SK-N-SH (cell line): ENCODE data around the gene PCBP3. TPM values are rescaled to one million over a fixed set of nuclear protein-coding genes. Genes with fewer than 3 reads are reported as not detected.

Experiments used
- CTCF ChIA-PET: fragments of 300-600, 350-600 bp; formaldehyde crosslinking; extraction: SDS; loops from one replicate; lab custom pipeline; 2021; lab: Yijun Ruan, JAX
- POLR2A ChIA-PET: fragments of 350-600 bp; sonication (Branson Sonifier 250); formaldehyde crosslinking; extraction: SDS; loops from one replicate; lab custom pipeline; 2020; ENCODE audit warnings: antibody characterized with exemption, inconsistent platforms; lab: Yijun Ruan, JAX
- DNase-seq: peaks from one replicate; pipeline ENCODE4 v3.0.0; 2012
- H2AFZ ChIP-seq: fragments of 200-600 bp; sonication (generic); 2 replicates; pipeline ENCODE4 v1.8.1; 2016; ENCODE audit warnings: antibody characterized with exemption, mild to moderate bottlenecking, low read depth
- H3F3A ChIP-seq: fragments of 200-600 bp; sonication (generic); replicated peaks from 2 replicates; pipeline ENCODE3; 2016; ENCODE audit warnings: antibody characterized with exemption, mild to moderate bottlenecking; ENCODE audit not compliant: insufficient read depth
- H3K27ac ChIP-seq, 2 experiments: fragments of 200-500 bp in 1 of 2; fragments of 200-600 bp in 1 of 2; sonication (Bioruptor generic) in 1 of 2; sonication (generic), shearing (Covaris generic) in 1 of 2; 2 replicates each; pipeline versions ENCODE4 v1.5.1 to v1.6.1; 2014 to 2016; ENCODE audit warnings: low read depth in 2 of 2, inconsistent platforms in 1 of 2, low read length in 1 of 2, mild to moderate bottlenecking in 1 of 2, mixed read lengths in 1 of 2
- H3K27me3 ChIP-seq: fragments of 200-600 bp; sonication (generic), shearing (Covaris generic); 2 replicates; pipeline ENCODE4 v1.6.1; 2016; ENCODE audit warnings: mixed run types; ENCODE audit not compliant: insufficient read depth
- H3K36me3 ChIP-seq, 2 experiments: fragments of 200-500 bp in 1 of 2; fragments of 200-600 bp in 1 of 2; sonication (Bioruptor generic) in 1 of 2; sonication (generic) in 1 of 2; replicated peaks in 1 of 2; 2 replicates each; pipeline versions ENCODE3 to v1.5.1; 2014 to 2016; ENCODE audit warnings: low read length in 1 of 2, mild to moderate bottlenecking in 1 of 2; ENCODE audit not compliant: insufficient read depth in 2 of 2, control insufficient read depth in 1 of 2
- H3K4me1 ChIP-seq, 2 experiments: fragments of 200-500 bp in 1 of 2; fragments of 200-600 bp in 1 of 2; sonication (Bioruptor generic) in 1 of 2; sonication (generic), shearing (Covaris generic) in 1 of 2; 2 replicates each; pipeline versions ENCODE4 v1.5.1 to v1.6.1; 2014 to 2016; ENCODE audit warnings: low read depth in 1 of 2, low read length in 1 of 2, mixed run types in 1 of 2; ENCODE audit not compliant: insufficient read depth in 2 of 2, control insufficient read depth in 1 of 2
- H3K4me2 ChIP-seq: fragments of 200-600 bp; sonication (generic), shearing (Covaris generic); 2 replicates; pipeline ENCODE4 v1.6.1; 2017; ENCODE audit warnings: mixed run types
- H3K4me3 ChIP-seq, 2 experiments: fragments of 200-500 bp in 1 of 2; fragments of 200-600 bp in 1 of 2; sonication (Bioruptor generic) in 1 of 2; sonication (generic), shearing (Covaris generic) in 1 of 2; 2 replicates each; pipeline versions ENCODE4 v1.5.1 to v1.8.1; 2014 to 2016; ENCODE audit warnings: low read depth in 2 of 2, inconsistent platforms in 1 of 2, low read length in 1 of 2, mild to moderate bottlenecking in 1 of 2, mixed read lengths in 1 of 2, moderate library complexity in 1 of 2
- H3K79me2 ChIP-seq: fragments of 200-600 bp; sonication (generic); 2 replicates; pipeline ENCODE4 v1.8.1; 2017; ENCODE audit warnings: mild to moderate bottlenecking; ENCODE audit not compliant: insufficient read depth
- H3K9ac ChIP-seq: fragments of 200-600 bp; sonication (generic); 2 replicates; pipeline ENCODE4 v1.6.1; 2017; ENCODE audit warnings: mixed run types
- H3K9me2 ChIP-seq: fragments of 200-600 bp; sonication (generic); 2 replicates; pipeline ENCODE4 v1.6.1; 2017; ENCODE audit warnings: mixed run types
- H3K9me3 ChIP-seq: fragments of 200-600 bp; sonication (generic); 2 replicates; pipeline ENCODE4 v1.6.1; 2017; ENCODE audit warnings: mixed run types, mild to moderate bottlenecking, moderate library complexity
- H4K20me1 ChIP-seq: fragments of 200-600 bp; sonication (generic); 2 replicates; pipeline ENCODE4 v1.6.1; 2017; ENCODE audit warnings: mild to moderate bottlenecking, mixed run types; ENCODE audit not compliant: insufficient read depth
- ELF1 ChIP-seq: IDR thresholded peaks from 2 replicates; pipeline ENCODE4 v1.4.0; 2012
- FOSL2 ChIP-seq: IDR thresholded peaks from 2 replicates; pipeline ENCODE4 v1.4.0; 2012; ENCODE audit warnings: low read depth, mild to moderate bottlenecking, moderate library complexity, borderline replicate concordance
- GABPA ChIP-seq: IDR thresholded peaks from 2 replicates; pipeline ENCODE4 v1.4.0; 2012; ENCODE audit warnings: low read depth, mild to moderate bottlenecking
- JUND ChIP-seq: IDR thresholded peaks from 2 replicates; pipeline ENCODE4 v1.4.0; 2012
- MAX ChIP-seq: IDR thresholded peaks from 2 replicates; pipeline ENCODE4 v1.4.0; 2012; ENCODE audit warnings: low read depth
- NFIC ChIP-seq: IDR thresholded peaks from 2 replicates; pipeline ENCODE4 v1.4.0; 2012; ENCODE audit warnings: borderline replicate concordance
- NRF1 ChIP-seq: IDR thresholded peaks from 2 replicates; pipeline ENCODE4 v1.6.1; 2012; ENCODE audit warnings: low read depth, mild to moderate bottlenecking, low read length
- POLR2AphosphoS5 ChIP-seq: IDR thresholded peaks from 2 replicates; pipeline ENCODE4 v1.6.1; 2012; ENCODE audit warnings: low read depth, low read length
- RFX5 ChIP-seq: IDR thresholded peaks from 2 replicates; pipeline ENCODE4 v1.6.1; 2012; ENCODE audit warnings: mild to moderate bottlenecking, improper control_type of control experiment, low read length
- TEAD4 ChIP-seq: IDR thresholded peaks from 2 replicates; pipeline ENCODE4 v1.4.0; 2012; ENCODE audit warnings: mild to moderate bottlenecking, borderline replicate concordance; ENCODE audit not compliant: insufficient read depth
- USF1 ChIP-seq: IDR thresholded peaks from 2 replicates; pipeline ENCODE4 v1.4.0; 2012; ENCODE audit warnings: low read depth, borderline replicate concordance
- YY1 ChIP-seq: IDR thresholded peaks from 2 replicates; pipeline ENCODE4 v1.4.0; 2012; ENCODE audit warnings: low read depth, mild to moderate bottlenecking
- WGBS: methylation state at CpG from one replicate; pipeline ENCODE4 v1.1.6; 2017; ENCODE audit warnings: low lambda C conversion rate; 5-methylcytosine and 5-hydroxymethylcytosine counted together
- polyA plus RNA-seq, 3 experiments: library from polyadenylated mRNA; depleted of rRNA; stranded (reverse); fragments of >200 nt; gene quantifications; 2 replicates each; pipeline ENCODE4 v1.2.3, GENCODE V29; 2012
- TF ChIP-seq, protein P1 (sequence below): fragments of 150-350 bp; IDR thresholded peaks from 2 replicates; pipeline ENCODE4 v1.6.1; 2017; ENCODE audit warnings: antibody characterized with exemption, low read length, low read depth, borderline replicate concordance

The PCBP3 gene
- polyA plus RNA-seq, 1 of the 3 experiments (the other 2 are of a cell fraction): 9.5 TPM

- 77% methylated on average over 4 of the region's 11 CpGs for WGBS
- Histone ChIP-seq H3K4me2 (no peak overlapping the region), H3K27ac (no peak overlapping the region), H3F3A (peaks cover 4% of the 10 kb centered on the region), H3K79me2 (no peaks in the 10 kb centered on the region), H4K20me1 (no peaks in the 10 kb centered on the region), H3K9me3 (no peaks in the 10 kb centered on the region), H3K4me1 (no peaks in the 10 kb centered on the region), H3K9me2 (no peaks in the 10 kb centered on the region), H3K27me3 (no peaks in the 10 kb centered on the region), H3K9ac (no peak overlapping the region), H3K4me3 (no peak overlapping the region), H3K36me3 (no peaks in the 10 kb centered on the region), H2AFZ (no peak overlapping the region)
- CTCF ChIA-PET: interaction anchor here (2.0 kb wide), 1 partner anchor 109 kb away, joined by 5 read pairs; no protein-coding TSS in a partner anchor
- DNase-seq: no peak
- POLR2A ChIA-PET: no interaction called here
- TF ChIP-seq FOSL2 (no peak), JUND (no peak), MAX (no peak)
Measured at GRCh38 chr21:45929449-45929848, 285.9 kb downstream of the PCBP3 start.

- Histone ChIP-seq H3K4me1 (no peaks in the 10 kb centered on the region), H3K79me2 (no peaks in the 10 kb centered on the region), H2AFZ (no peak overlapping the region), H3K9me2 (no peaks in the 10 kb centered on the region), H3K27me3 (no peaks in the 10 kb centered on the region), H3K36me3 (no peaks in the 10 kb centered on the region), H3K9ac (no peak overlapping the region), H4K20me1 (no peaks in the 10 kb centered on the region)
- TF ChIP-seq NFIC: no peak
- TF ChIP-seq, protein P1, sequence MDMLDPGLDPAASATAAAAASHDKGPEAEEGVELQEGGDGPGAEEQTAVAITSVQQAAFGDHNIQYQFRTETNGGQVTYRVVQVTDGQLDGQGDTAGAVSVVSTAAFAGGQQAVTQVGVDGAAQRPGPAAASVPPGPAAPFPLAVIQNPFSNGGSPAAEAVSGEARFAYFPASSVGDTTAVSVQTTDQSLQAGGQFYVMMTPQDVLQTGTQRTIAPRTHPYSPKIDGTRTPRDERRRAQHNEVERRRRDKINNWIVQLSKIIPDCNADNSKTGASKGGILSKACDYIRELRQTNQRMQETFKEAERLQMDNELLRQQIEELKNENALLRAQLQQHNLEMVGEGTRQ: no peak
- no peak for TF ChIP-seq YY1
- TF ChIP-seq USF1: no peak
- TF ChIP-seq POLR2AphosphoS5: no peak
- no peak for TF ChIP-seq RFX5
- no peak for TF ChIP-seq TEAD4
- no peak for TF ChIP-seq ELF1
- TF ChIP-seq GABPA: no peak
- no peak for TF ChIP-seq NRF1
- TF ChIP-seq, all 33 proteins: peak for 0
- Histone ChIP-seq H3K4me2 (no peak overlapping the region), H3K27ac (no peak overlapping the region), H3K4me3 (no peak overlapping the region), H3F3A (peaks cover 3% of the 10 kb centered on the region), H3K9me3 (no peaks in the 10 kb centered on the region)
- no peak for DNase-seq
- WGBS: 94% methylated on average over 5 of the region's 16 CpGs
- CTCF ChIA-PET: interaction anchor here (2.0 kb wide), 1 partner anchor 110 kb away, joined by 5 read pairs; no protein-coding TSS in a partner anchor
- POLR2A ChIA-PET: no interaction called here
Measured at GRCh38 chr21:45930231-45930760, 286.8 kb downstream of the PCBP3 start.
